KBM-7 (cell line): ENCODE results near the gene ERC2.

ENCODE experiments used
- DNase-seq: peaks from one replicate; pipeline ENCODE4 v3.0.0-alpha.2; 2015
- in situ Hi-C: fragments of 300-500 bp; cut with MboI; formaldehyde crosslinking; loops from 2 replicates; pipeline ENCODE4 v1.14.3; 2020; ENCODE audit warnings: low sequenced_read_pairs, low pct_unique_long_range_greater_than_20kb, mixed read lengths

Gene ERC2

GRCh38 chr3:56147354-56147753 lies 320.9 kb downstream of the ERC2 start:
- no peak for DNase-seq
- in situ Hi-C loops = no loop called here

DNA sequence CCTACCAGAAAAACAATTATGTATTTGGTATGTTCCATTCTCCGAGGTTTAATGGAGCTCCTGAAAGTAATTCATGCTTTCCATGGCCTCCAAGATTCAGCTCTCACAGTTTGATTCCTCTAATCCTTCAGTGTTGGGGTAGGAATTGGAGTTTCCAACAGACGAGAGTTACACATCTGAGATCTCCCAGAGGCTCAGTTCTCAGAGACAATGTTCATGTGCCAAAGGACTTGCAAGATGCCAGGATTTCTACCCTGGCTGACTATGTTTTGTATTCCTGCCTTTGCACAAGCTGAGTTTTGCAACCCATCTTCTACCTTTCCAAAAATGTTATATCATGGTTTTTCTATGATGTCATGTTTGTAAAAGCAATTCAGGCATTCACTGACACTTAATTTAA lies 322.9 kb downstream of the ERC2 start:
- in situ Hi-C loops = no loop called here
- DNase-seq = no peak

DNA sequence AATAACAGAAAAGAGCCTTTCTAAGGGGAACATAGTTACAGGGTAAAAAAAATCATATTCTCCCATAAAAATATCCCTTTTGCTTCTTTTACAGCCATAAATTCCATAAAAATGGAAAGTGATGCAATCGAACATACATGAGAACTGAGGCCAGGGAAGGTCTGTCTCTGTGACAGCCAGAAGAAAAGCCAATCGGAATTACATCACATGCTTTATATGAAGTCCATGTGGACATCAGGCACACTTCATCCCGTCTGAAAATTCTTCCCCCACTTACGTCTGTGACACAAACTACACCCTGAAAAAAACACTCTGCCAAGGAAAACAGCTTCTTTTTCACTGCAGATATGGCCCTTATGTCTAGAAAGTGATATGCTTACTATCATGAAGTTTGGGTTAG lies 323.5 kb downstream of the ERC2 start:
- no peak for DNase-seq
- in situ Hi-C loops = no loop called here

DNA sequence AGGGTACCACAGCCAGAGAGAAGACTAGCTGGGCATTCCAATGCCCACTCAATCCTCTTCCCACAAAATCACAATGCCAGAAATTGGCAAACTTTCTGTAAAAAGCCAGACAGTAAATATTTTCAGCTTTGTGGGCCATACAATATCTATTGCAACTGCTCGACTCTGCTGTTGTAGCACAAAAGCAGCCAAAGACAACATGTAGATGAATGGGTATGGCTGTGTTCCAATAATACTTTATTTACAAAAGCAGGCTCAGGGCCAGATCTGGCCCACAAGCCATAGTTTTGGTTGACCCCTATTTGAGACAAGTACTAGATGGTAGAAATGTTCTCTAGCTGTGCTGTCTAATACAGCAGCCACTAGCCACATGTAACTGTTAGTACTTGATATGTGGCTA lies 330.9 kb downstream of the ERC2 start:
- in situ Hi-C loops = no loop called here
- DNase-seq = no peak

DNA sequence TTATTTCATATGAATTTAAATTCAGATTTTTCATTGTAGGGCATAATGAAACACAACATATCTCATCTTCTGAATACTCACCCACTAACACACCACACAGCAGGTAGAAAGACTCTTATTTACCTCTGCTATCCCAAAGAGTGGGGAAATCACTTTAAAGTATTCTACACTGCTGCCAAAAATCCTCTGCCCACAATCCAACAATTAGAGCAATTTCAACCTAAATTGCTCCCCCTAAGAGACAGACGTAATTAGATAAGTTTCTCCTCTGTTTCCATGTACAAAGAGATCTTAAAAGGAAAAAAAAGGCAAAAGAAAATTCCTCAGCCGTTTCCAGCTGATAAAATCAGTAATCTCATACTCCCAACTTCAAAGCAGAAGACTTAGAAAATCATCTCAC lies 331.8 kb downstream of the ERC2 start:
- in situ Hi-C loops = no loop called here
- no peak for DNase-seq

DNA sequence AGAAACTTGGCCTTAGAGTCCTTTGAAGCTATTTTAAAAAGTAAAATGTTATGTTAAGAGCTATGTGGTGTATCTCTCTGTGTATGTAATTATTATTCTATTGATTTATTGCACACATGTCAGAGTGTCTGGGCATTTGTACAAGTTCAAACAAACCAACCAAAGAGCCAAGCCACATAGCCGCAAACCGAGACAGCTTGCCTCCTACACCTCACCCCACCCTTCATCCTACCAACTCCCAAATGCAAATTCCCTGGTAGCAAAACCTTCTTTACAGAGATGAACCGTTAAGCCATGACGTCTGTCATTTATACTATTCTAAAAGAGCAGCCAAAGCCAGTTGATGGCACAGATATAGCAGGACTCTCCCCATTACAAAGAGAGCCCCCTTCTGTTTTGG lies 332.3 kb downstream of the ERC2 start:
- in situ Hi-C loops = no loop called here
- no peak for DNase-seq

GRCh38 chr3:56133423-56133822 lies 334.8 kb downstream of the ERC2 start:
- in situ Hi-C loops = no loop called here
- no peak for DNase-seq

DNA sequence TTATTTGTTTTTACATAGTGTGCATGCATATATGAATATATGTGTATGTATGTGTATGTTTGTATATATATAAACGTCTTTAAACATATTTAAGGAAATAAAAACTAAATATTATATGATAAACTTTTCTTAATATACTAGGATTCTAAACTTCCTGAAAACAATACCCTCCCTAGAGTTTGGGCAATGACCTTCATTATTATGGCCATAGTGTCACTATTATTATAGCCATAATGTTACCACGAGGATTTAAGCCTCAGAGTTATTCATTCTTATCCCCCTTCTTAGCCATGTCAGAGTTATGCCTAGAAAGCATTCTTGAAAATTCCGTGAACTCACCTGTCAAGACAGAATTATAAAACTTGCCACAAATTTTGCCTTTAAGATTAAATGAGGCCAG lies 335.5 kb downstream of the ERC2 start:
- in situ Hi-C loops = no loop called here
- DNase-seq = no peak

DNA sequence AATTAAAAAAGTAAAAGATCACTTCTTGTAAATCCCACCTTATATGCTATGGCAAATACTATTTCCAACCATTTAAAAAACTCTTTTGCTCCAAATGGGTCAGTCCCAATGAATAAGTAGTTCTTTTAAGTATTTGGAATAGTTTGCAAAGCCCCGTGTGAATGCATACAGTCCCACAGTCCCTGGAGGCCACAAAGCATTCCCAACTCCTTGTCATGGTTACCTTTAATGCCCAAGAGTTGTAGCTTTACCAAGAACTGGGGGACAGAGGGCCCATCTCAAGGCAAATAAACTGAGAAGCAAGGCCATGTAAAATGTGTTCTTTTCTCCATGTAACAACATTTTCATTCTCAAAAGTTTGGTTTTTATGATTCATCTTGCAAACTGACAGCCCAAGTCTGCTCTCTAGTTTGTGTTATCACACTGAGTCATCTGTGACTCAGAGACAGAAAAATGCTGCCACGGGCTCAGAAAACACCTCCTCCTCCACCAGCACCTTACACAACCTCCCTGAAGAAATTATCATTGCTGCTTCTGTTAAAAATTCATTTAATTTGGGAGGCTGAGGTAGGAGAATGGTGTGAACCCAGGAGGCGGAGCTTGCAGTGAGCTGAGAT lies 336.2 kb downstream of the ERC2 start:
- DNase-seq = no peak
- in situ Hi-C loops = no loop called here

- no peak for DNase-seq
- in situ Hi-C loops = no loop called here
Observed at GRCh38 chr3:56130036-56130435, 338.2 kb downstream of the ERC2 start.

DNA sequence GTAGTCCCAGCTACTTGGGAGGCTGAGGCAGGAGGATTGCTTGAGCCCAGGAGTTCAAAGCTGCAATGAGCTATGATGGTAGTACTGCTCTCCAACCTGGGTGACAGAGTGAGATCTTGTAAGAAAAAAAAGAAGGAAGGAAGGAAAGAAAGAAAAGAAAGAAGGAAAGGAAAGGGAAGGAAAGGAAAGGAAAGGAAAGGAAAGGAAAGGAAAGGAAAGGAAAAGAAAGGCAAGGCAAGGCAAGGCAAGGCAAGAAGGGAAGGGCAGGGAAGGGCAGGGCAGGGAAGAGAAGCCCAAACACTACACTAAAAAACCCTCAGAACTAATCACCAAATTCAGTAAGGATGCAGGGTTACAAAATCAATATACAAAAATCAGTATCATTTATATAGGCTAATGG lies 341.6 kb downstream of the ERC2 start:
- in situ Hi-C loops = no loop called here

GRCh38 chr3:56125358-56126005 lies 342.8 kb downstream of the ERC2 start:
- no peak for DNase-seq
- in situ Hi-C loops = no loop called here

More for the DNA sequence above, 341.6 kb downstream of the ERC2 start:
- DNase-seq = no peak

GRCh38 chr3:56124546-56124945 lies 343.7 kb downstream of the ERC2 start:
- DNase-seq = no peak
- in situ Hi-C loops = no loop called here

DNA sequence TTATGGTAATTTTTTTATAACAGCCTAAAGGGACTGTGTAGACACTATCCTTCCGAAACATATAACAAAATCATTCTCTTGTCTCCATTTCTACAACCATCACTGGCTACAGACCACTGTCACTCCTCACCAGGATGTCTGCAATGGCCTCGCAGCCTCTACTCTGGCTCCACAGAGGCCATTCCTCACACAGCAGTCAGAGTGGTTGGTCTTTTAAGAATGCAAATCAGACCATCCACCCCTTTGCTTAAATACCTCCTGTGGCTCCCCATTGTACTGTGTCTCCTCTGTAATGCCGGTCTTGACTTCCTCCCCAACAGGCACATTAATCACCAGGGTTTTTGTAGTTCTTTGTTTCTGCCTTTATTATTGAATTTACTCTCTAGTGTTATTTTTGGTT lies 344.8 kb downstream of the ERC2 start:
- in situ Hi-C loops = no loop called here
- no peak for DNase-seq

- in situ Hi-C loops = no loop called here
- no peak for DNase-seq
Observed at GRCh38 chr3:56122911-56123310, 345.4 kb downstream of the ERC2 start.

DNA sequence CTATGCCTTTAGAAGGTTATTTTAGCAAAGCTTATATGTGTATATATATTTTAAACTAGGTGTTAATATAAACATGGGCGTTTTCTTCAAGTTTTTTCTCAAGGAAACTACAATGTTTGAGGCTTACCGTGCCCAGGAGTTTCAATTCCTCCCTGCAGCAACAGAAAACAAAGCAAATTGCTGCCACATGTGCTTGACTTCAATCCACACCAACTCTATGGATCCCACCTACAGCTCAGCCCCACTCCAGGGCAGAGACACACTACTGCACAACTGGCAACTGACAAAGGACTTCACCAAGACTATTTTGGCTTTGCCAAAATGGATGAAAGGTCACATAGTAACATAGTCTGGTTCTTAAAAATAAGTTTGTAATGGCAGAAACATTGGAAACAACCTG lies 346.6 kb downstream of the ERC2 start:
- in situ Hi-C loops = no loop called here
- DNase-seq = no peak

GRCh38 chr3:56119575-56120349 lies 348.5 kb downstream of the ERC2 start:
- no peak for DNase-seq
- in situ Hi-C loops = no loop called here

GRCh38 chr3:56118968-56119367 lies 349.3 kb downstream of the ERC2 start:
- DNase-seq = no peak
- in situ Hi-C loops = no loop called here

GRCh38 chr3:56115698-56116097 lies 352.6 kb downstream of the ERC2 start:
- in situ Hi-C loops = no loop called here
- no peak for DNase-seq

GRCh38 chr3:56115199-56115598 lies 353.1 kb downstream of the ERC2 start:
- in situ Hi-C loops = no loop called here
- no peak for DNase-seq

- DNase-seq = no peak
- in situ Hi-C loops = no loop called here
Observed at GRCh38 chr3:56113908-56114307, 354.4 kb downstream of the ERC2 start.
